Activated naive CD8-positive, alpha-beta T cell (primary cell): ENCODE results near the gene RMND5A.

ENCODE experiments used
- H3K27ac Mint-ChIP-seq: one replicate; pipeline ENCODE4 v1.8.0; 2021; ENCODE audit warnings: mixed read lengths
- H3K27me3 Mint-ChIP-seq: one replicate; pipeline ENCODE4 v1.8.0; 2021; ENCODE audit warnings: mixed read lengths
- H3K36me3 Mint-ChIP-seq: one replicate; pipeline ENCODE4 v1.8.0; 2021; ENCODE audit warnings: mixed read lengths
- H3K4me1 Mint-ChIP-seq: one replicate; pipeline ENCODE4 v1.8.0; 2021; ENCODE audit warnings: low read depth, mixed read lengths
- H3K4me3 Mint-ChIP-seq: one replicate; pipeline ENCODE4 v1.8.0; 2021; ENCODE audit warnings: mild to moderate bottlenecking, mixed read lengths
- H3K9me3 Mint-ChIP-seq: one replicate; pipeline ENCODE4 v1.8.0; 2021; ENCODE audit warnings: low read depth, mixed read lengths

RMND5A gene

DNA sequence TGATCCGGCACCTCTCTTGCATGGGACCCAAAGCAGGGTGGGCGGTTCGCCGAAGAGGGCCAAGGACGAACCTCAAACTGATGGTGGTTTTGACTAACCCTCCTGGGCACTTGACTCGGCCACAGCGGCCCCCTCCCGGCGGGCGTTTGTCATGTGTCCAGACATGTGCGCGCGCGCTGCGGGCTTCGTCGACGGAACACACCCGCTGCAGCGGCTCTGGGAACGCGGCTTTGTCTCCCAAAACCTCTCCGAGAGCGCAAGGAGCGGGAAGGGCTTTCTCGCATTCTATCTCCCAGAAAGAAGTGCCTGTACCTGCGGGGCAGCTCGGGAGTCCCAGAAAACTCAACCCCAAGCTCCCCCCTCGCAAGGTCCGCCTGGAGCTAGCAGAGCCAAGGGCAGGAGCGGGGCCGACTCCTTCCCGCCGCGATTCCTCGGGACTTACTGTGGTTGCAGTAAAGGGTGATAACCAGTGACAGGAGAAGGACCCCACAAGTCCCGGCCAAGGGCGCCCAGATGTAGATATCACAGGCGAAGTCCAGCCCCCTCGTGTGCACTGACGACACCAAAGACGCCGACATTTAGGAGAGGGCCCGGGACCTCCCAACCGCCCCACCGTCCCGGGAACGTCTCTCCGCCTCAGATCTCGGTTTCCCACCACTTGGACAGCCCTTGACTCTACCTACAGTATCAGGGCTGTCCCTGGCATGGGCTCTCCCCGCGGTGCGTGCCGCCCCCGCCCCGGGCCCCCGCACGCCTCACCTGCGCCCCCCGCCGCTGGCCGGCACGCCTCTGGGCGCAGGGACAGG, 69.0 kb downstream of the RMND5A start:
- Mint-ChIP-seq H3K4me3 (peak overlapping the region; percentile 97), H3K4me1 (peaks cover 69% of the 10 kb centered on the region), H3K27me3 (no peaks in the 10 kb centered on the region), H3K9me3 (no peaks in the 10 kb centered on the region), H3K27ac (peak overlapping the region; percentile 95), H3K36me3 (peaks cover 10% of the 10 kb centered on the region)

DNA sequence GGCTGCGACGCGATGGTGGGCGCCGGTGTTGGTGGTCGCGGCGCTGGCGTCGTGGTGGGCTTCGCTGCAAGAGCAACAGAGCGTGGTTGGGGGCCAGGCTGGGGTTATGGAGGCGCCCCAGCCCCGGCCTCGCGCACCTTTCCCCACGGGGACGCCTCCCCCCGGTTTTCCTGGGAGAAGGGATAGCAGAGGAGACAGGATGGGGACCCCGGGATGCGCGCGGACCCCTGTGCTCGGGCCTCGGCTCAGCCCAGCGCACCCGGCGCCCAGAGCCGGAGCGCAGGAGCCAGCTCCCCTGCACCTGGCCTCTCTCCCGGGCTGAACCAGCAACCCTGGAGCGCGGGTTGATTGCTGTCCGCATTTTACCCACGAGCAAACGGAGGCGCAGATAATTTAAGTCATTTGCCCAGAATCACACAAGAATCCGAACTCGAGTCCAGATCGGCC, 69.6 kb downstream of the RMND5A start:
- peaks cover 69% of the 10 kb centered on the region for H3K4me1 Mint-ChIP-seq

DNA sequence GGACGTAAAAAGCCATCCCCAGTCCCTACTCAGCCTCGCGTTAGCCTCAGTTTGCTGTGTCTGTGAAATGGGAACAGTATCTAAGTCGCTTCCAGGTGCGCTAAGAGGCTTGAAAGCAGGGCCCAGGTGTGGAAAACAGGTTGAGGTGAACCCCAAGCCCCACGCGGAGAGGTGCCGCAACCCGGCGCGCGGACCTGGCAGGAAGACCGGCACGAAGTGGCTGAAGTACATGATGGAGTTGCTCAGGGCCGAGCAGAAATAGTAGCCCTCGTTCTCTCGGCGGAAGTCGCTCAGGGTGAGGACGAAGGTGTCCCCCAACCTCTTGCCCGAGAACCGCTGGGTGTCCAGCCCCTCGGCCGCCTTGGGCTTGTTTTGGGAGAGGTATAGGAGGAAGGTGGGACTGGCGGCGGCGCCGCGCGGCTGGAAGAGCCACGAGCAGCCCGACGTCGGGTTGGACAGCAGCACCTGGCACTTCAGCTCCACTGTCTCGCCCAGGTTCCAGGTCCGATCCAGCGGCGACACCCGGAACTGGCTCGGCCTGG, 70.1 kb downstream of the RMND5A start:
- H3K27me3 Mint-ChIP-seq: no peaks in the 10 kb centered on the region
- H3K9me3 Mint-ChIP-seq: no peaks in the 10 kb centered on the region
- peaks cover 69% of the 10 kb centered on the region for H3K4me1 Mint-ChIP-seq
- peak overlapping the region; percentile 97 for H3K27ac Mint-ChIP-seq
- H3K4me3 Mint-ChIP-seq: peak overlapping the region; percentile 97
- H3K36me3 Mint-ChIP-seq: peaks cover 11% of the 10 kb centered on the region

More for the DNA sequence above, 69.6 kb downstream of the RMND5A start:
- Mint-ChIP-seq H3K36me3 (peaks cover 7% of the 10 kb centered on the region), H3K27ac (peak overlapping the region; percentile 97), H3K4me3 (peak overlapping the region; percentile 97), H3K27me3 (no peaks in the 10 kb centered on the region), H3K9me3 (no peaks in the 10 kb centered on the region)

DNA sequence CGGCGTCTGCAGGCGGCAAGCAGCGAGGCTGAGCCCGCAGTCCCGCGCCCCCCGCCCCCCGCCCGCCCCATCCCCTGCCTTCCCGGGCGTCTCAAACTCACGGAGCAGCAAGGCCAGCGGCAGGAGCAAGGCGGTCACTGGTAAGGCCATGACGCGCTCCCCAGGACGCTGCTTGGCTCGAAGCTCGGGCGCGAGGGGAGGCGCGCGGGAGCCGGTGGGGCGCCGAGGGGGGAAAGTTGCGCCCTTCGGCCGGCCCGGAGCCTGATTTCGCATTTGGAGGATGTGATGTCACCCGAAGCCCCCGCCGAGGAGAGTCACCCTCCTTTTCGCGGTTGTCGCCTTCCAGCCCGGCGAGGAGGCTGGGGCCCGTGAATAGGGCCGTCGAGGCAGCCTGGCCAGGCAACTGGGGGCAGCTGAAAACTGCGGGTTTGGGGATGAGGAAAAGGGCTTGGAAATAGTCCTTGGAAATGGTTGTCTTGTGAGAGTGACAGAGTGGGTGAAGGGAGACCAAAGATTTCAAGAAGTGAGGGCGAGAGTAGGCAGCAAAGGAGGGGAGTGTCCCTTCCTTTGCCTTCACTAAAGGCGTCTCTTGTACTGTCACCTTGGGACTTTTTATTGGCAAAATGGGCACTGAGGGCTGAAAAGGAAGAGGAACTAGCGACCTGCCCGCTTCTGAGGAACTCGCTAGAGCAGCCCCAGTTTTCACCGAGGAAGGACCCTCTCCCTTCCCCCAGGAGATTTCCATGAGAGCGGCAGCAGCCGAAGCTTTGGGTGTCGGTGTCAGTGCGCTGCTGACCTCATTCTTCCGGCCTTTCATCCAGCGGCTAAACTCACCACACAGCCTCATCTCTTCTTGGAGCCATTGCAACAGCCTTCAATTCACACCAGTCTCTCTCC, 70.8 kb downstream of the RMND5A start, which contains the start of gene CD8A:
TSS of gene CD8A (minus strand) at position 238 of the 897 bp plus-strand sequence. CDS start at position 150, 88 bp downstream.
- Mint-ChIP-seq H3K9me3 (peaks cover 2% of the 10 kb centered on the region), H3K36me3 (peaks cover 12% of the 10 kb centered on the region), H3K4me3 (peak within 1 kb of the TSS; percentile 97), H3K27ac (peak within 1 kb of the TSS; percentile 99), H3K27me3 (no peaks in the 10 kb centered on the region), H3K4me1 (peaks cover 69% of the 10 kb centered on the region)

DNA sequence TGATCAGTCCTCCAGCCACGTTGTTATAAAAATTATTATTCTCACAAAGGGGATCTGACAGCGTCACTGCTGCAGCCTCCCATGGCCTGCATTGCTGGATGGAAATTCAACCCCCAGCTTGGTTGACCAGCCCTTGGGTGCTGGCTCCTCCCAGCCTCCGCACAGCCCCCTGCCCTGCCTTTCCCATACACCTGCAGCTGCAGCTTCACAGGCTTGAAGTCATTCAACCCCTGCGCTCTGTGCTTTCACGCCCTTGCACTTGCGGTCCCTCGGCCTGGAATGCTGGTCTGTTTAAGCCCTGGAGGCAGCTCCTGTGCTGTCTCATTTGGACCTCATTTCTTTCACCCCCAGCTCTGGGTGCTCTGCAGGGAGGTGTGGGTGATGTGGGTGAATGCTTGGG, 71.5 kb downstream of the RMND5A start:
- Mint-ChIP-seq H3K27ac (peak overlapping the region; percentile 99), H3K4me3 (peak overlapping the region; percentile 97), H3K36me3 (peaks cover 17% of the 10 kb centered on the region), H3K4me1 (peaks cover 63% of the 10 kb centered on the region), H3K27me3 (no peaks in the 10 kb centered on the region), H3K9me3 (peaks cover 9% of the 10 kb centered on the region)

DNA sequence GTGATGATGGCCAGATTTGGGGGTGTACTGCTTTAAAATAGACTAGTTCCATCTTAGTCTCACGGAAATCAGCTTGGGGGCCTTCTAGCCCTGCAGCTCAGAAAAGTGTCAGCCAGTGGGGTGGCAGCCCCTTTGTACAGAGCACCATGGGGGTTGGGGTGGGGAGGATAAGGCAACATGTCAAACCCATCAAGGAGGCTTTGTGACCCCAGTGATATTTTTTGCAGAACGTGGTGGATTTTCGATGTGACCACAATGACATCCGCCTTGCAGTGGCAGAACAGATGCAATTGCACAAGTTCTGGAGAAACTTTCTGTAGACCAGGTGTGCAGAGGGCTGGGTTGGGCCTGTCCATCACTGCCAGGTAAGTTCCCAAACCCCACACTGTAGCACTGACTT, 73.7 kb downstream of the RMND5A start:
- Mint-ChIP-seq H3K4me3 (peak overlapping the region; percentile 71), H3K36me3 (peaks cover 24% of the 10 kb centered on the region), H3K9me3 (peaks cover 17% of the 10 kb centered on the region), H3K27me3 (no peaks in the 10 kb centered on the region), H3K4me1 (peaks cover 48% of the 10 kb centered on the region), H3K27ac (peak overlapping the region; percentile 87)

DNA sequence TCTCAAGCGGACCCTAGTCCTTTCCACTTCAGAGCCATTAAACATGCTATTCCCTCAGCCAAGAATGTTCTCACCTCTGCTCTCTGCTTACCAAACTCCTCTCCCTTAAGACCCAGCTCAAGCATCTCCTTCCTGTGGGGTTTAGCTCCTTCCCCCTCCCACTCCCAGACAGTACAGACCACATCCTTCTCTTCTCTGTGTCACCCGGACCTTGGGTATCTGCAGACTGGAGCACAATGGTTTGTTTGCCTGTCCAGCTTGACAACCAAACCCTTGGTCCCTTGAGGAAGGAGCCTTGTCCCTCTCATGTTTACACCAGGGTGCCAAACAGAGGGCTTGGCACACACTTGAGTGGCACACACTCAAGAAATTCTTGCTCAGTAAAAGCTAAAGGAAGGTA, 74.8 kb downstream of the RMND5A start:
- H3K4me3 Mint-ChIP-seq: peak overlapping the region; percentile 71
- peaks cover 24% of the 10 kb centered on the region for H3K36me3 Mint-ChIP-seq
- H3K27me3 Mint-ChIP-seq: no peaks in the 10 kb centered on the region
- H3K9me3 Mint-ChIP-seq: peaks cover 17% of the 10 kb centered on the region
- peak overlapping the region; percentile 87 for H3K27ac Mint-ChIP-seq
- peaks cover 47% of the 10 kb centered on the region for H3K4me1 Mint-ChIP-seq

DNA sequence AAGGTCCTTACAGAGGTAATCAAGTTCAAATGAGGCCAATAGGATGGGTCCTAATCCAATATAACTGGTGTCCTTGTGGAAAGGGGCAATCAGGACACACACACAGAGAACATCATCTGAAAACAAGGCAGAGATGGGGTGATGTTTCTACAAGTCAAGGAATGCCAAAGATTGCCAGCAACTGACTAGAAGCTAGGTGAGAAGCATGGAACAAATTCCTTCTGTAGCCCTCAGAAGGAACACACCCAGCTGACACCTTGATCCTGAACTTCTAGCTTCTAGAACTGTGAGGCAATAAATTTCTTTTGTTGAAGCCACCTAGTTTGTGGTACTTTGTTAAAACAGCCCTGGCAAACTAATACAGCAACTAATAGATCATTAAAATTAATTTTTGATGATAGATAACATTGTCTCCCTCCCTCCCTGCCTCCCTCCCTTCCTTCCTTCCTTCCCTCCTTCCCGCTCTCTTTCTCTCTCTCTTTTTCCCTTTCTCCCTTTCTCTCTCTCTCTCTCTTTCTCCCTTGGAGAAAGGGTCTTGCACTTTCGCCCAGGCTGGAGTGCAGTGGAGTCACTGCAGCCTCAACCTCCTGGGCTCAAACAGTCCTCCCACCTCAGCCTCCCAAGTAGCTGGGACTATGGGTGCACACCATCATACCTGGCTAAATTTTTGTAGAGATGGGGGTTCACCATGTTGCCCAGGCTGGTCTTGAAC, 80.9 kb downstream of the RMND5A start:
- Mint-ChIP-seq H3K4me3 (no peak overlapping the region), H3K4me1 (peaks cover 26% of the 10 kb centered on the region), H3K27ac (peak overlapping the region; percentile 61)

DNA sequence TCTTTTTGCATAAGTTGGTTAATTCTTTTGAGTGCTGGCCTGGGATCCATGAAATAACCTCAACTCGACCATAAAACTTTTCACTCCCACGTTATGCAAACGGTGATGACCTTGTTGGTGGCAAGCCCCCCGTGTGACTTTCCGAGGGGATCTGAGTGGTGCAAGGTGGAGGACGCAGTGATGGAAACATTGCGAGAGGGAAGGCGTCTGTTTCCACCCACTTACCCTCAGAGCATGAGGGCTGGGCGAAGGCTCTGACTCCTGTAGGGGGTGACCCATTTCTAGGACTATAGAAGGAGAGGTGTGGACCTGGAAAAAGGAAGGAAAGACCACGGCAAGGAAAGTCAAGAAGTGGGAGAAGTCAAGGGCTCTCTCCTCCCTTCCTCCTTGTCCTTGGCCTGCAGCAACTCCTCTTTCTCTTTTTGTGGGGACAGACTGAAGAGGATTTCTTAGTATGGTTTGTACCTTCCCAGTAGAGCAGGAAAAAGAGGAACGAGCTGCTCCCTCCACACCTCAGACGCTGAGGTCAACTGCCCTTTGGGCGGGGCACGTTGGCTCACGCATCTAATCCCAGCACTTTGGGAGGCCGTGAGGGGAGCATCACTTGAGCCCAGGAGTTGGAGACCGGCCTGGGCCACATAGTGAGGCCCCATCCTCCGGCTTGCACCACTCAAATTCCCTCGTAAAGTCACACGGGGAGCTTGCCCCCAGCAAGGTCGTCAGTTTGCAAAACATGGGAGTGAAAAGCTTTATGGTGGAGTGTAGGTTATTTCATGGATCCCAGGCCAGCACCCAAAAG, 86.2 kb downstream of the RMND5A start:
- peak overlapping the region; percentile 95 for H3K27ac Mint-ChIP-seq

More for the DNA sequence above, 80.9 kb downstream of the RMND5A start:
- Mint-ChIP-seq H3K9me3 (peaks cover 14% of the 10 kb centered on the region), H3K36me3 (peaks cover 19% of the 10 kb centered on the region), H3K27me3 (no peaks in the 10 kb centered on the region)

DNA sequence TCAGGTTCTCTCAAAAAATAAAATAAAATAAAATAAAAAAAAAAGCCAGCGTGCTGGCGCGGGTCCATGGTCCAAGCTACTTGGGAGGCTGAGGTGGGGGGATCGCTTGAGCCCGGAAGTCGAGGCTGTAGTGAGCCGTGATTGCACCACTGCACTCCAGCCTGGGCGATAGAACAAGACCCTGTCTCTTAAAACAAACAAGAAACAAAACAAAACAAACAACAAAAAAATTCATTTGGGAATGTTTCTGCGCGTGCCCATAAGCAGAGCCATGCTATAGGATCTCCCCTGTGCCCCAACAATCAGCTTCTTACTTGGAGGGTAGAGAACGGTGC, 87.0 kb downstream of the RMND5A start:
- peak overlapping the region; percentile 96 for H3K27ac Mint-ChIP-seq
- H3K27me3 Mint-ChIP-seq: no peaks in the 10 kb centered on the region
- H3K36me3 Mint-ChIP-seq: peaks cover 3% of the 10 kb centered on the region
- peaks cover 60% of the 10 kb centered on the region for H3K4me1 Mint-ChIP-seq
- H3K9me3 Mint-ChIP-seq: no peaks in the 10 kb centered on the region
- peak overlapping the region; percentile 94 for H3K4me3 Mint-ChIP-seq

More for the DNA sequence above, 86.2 kb downstream of the RMND5A start:
- H3K36me3 Mint-ChIP-seq: peaks cover 3% of the 10 kb centered on the region
- H3K27me3 Mint-ChIP-seq: no peaks in the 10 kb centered on the region
- H3K9me3 Mint-ChIP-seq: no peaks in the 10 kb centered on the region
- H3K4me1 Mint-ChIP-seq: peaks cover 52% of the 10 kb centered on the region
- peak overlapping the region; percentile 94 for H3K4me3 Mint-ChIP-seq

DNA sequence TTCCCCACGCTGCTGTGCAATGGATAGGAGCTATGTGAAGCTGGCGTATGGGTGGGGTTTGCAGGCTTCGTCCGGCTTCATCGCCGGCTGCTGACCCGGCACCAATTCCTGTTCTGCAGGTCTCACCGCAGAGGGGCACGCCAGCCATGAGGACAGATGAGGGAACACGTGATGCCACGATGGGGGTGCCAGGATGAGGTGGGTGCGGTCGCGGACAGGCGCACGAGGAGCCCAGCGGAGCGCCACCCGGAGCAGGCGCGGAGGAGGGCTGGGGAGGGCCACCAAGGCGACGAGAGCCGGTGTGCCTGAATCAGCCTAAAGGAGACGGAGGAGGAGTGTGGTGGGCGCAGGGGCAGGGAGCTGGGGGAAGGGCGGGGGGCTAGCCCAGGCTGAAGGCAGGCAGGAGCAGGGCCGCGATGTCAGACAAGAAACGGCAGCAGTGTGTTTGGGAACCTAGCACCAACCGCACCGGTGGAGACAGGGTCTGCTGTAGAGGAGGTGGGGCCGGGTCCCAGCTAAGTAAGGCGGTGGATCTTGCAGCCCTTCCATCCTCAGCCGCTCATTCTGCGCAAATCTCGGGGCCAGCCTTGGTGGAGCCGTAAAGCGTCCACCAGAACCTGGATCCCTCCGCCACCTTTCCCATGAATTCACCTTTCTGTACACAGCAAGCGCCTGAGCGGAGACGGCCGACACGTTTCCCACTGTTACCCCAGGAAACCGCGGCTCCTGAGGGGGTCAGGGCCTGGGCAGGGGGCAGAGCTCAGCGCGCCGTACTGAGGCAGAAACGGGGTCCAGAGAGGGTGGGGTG, 87.6 kb downstream of the RMND5A start:
- H3K27ac Mint-ChIP-seq: peak overlapping the region; percentile 96
- H3K4me1 Mint-ChIP-seq: peaks cover 64% of the 10 kb centered on the region

DNA sequence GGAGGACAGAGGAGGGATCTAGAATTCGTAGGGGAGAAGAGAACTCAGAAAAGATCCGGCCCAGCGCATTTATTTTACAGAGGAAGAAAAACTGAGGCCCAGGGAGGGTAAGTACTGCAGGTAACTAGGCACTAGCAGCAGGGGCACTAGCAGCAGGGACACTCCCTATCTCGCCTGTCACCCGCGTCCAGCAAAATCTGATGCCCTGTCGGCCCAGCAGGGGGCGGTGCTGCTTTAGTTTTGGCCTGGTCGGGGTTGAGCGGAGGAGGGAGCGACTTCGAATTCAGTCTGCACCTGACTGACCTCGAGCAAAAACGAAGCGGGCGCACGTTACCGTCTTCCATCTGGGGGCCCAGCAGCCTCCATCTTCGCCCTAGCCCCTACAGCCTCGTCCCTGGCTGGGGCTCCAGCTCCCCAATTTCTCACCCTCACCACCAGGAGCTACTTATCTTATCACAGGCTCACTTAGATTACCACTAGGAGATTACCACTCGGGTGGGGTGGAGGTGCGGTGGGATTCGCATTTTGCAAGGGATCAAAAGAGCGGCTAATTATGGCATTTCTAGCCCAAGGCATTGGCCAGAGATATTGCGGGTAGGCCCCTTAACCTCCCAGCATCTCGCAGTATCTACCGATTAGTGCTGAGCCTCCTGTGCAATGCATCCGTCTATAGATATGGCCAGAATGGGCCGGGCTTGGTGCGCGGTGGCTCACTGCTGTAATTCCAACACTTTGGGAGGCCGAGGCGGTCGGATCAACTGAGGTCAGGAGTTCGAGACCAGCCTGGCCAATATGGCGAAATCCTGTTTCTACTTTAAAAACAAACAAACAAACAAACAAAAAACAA, 88.4 kb downstream of the RMND5A start:
- peaks cover 6% of the 10 kb centered on the region for H3K36me3 Mint-ChIP-seq
- H3K4me3 Mint-ChIP-seq: peak overlapping the region; percentile 94
- no peaks in the 10 kb centered on the region for H3K9me3 Mint-ChIP-seq
- peak overlapping the region; percentile 96 for H3K27ac Mint-ChIP-seq
- peaks cover 67% of the 10 kb centered on the region for H3K4me1 Mint-ChIP-seq
- no peaks in the 10 kb centered on the region for H3K27me3 Mint-ChIP-seq

More for the DNA sequence above, 87.6 kb downstream of the RMND5A start:
- Mint-ChIP-seq H3K36me3 (peaks cover 3% of the 10 kb centered on the region), H3K27me3 (no peaks in the 10 kb centered on the region), H3K9me3 (no peaks in the 10 kb centered on the region), H3K4me3 (peak overlapping the region; percentile 94)
